NOMO-1 treated with dmso at 0.1 percent for 144 hours (cell line): ENCODE results near the gene CCSER1.
"Not testable (repeated sequence)": the region's sequence is repeated elsewhere in the genome, so short reads cannot be mapped to it uniquely, and the experiment has no call there.

Experiments used
- DNase-seq: peaks from one replicate; lab custom pipeline; 2025; ENCODE audit not compliant: unreplicated experiment; lab: John Stamatoyannopoulos, UW

CCSER1 gene

DNA sequence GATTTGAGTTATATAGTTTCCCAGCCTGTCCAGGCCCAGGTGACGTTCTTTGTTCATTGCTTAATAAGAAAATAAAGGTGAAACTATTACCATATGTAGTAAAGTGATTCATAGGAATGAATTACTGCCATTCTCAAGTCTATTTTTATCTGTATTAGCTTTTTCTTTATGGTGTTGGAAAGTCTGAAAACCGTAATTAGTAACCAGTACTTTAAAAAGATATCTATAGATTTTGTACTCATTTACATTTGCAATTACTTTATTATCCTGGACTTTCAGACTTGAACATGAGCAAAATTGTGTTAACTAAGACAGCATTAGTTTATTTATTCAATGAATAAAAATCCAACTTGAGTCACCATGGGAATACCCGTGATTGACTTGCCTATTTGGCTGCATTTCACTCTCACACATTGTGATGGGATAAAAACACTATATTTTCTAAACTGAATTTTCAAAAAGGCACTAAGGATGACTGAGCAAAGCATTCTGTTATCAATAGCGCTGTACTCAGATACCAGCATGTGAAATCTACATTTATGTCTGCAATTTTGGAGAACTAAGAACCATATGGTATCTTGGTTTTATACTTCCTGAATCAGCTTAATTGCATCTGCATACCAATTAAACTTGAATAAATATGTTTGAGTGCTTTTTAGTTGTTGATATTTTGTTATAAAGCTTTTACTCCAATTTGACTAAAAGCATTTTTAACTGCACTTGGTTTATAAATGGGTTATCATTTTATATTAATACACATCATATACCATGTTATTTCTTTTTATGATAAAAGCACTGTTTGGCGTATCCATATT lies 154.6 kb downstream of the CCSER1 start:
- DNase-seq, result no peak

DNA sequence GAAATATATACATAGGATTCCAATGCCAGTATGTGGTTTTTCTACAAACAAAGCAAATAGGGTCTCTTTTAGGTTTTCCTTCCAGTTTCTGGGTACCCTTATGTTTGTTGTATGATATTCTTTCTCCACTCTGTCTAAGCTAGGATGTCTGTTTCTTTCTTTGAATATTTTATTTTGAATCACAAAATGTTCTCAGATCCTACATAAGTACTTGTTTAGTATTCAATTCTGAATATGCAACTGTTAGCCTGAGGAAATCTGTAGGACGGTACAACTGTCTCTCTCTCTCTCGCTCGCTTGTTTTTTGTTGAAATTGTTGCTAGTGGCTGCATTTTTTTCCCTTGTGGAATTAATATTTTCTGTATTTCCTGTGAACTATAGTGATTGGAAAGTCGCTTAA lies 163.2 kb downstream of the CCSER1 start:
- DNase-seq, result no peak

DNA sequence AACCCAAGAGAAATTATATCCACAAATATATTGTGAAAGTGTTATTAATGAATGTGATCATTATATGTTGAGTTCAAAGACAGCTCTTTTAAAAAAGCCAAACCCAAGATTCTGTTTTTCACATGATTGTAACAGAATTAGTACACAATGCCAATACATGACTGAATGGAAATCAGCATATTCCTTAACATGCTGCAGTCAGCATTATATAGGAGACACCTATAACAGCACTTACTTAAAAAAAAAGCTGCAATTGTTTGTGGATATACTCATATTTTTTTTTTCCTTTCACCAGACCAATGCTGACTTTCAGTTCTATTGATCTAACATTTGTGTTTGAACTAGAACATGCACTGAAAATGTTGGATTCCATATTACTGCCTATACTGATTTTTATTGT lies 165.2 kb downstream of the CCSER1 start:
- no peak for DNase-seq

DNA sequence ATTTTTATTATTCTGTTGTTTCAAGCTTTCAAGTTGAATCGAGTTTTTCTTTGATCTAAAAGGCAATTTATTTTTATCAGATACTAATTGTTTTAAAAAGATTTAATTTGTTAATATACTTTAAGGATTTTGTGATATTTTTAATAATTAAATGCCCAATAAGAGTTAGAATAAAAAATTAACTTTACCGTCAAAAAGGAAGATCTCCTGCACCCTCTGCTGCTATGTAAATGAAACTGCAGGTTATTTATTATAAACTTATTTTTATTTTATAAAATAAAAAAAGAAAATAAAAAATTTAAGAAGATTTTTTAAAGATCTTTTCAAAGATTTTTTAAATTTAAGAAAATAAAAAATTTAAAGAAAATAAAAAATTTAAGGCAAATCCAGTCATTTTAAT lies 166.1 kb downstream of the CCSER1 start:
- DNase-seq, result no peak

DNA sequence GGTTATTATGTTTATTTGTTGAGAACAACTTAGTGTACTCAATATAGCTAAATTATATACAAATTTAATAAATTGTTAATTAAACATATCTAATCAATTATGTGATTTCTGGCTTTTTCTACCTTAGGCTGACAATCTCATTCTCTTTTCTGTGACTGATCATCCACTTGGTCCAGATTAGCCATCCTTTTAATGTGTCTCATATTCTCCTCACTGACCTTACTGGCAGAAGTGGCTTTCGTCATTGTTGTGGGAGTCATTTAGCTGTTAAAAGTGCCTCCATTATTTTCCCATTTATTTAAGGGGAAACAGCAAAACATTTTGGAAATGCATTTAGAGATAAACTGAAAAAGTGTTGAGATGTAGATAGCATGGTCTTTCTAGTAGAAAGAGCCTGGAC lies 172.2 kb downstream of the CCSER1 start:
- no peak for DNase-seq

DNA sequence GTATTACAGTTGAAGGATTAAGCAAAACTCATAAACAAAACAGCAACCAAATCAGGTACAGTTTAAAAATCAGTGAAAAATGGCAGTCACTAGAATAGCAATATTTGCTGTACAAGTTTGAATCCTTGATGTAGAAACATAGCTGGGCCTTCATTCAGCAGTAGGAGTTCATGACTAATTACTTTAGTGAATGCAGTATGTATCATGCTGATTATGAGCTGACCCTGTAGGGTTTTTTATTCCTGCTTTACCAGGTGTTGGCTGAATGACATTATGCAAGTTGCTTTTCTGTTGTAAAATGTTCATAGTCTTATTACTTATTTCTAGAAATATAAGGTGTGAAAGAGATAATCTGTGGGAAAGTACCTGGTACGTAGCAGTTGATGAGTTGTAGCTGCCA lies 179.6 kb downstream of the CCSER1 start:
- no peak for DNase-seq

DNA sequence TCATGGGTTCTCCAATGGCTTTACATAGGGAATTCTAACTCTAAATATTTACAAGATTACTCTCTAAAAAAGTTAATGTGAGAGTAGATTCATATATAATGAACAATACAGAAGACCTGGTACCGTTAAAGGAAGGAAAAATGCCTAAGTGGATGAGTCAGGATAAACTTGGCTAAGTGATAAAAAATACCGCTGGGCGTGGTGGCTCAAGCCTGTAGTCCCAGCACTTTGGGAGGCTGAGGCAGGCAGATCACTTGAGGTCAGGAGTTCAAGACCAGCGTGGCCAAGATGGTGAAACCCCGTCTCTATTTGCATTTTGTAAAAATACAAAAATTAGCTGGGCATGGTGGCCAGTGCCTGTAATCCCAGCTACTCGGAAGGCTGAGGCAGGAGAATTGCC lies 189.9 kb downstream of the CCSER1 start:
- DNase-seq, result not testable (repeated sequence)

DNA sequence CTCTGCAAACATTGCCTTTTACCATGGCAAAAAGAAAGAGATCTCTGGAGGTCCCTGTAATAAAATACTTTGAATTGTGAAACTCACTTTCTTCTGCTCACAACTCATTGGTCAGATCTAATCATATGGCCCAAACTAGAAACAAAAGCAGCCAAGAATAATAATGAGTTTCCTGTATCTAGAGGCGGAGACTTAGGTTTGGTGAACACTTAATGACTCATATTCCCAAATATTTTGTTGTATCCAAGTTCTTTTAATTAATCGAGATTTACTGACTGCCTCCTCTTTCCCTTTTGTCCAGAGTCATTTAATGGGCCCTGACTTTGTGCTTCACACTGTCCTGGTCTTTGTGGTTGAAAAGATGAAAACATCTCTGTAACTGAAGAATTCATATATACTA lies 190.6 kb downstream of the CCSER1 start:
- DNase-seq, result no peak

DNA sequence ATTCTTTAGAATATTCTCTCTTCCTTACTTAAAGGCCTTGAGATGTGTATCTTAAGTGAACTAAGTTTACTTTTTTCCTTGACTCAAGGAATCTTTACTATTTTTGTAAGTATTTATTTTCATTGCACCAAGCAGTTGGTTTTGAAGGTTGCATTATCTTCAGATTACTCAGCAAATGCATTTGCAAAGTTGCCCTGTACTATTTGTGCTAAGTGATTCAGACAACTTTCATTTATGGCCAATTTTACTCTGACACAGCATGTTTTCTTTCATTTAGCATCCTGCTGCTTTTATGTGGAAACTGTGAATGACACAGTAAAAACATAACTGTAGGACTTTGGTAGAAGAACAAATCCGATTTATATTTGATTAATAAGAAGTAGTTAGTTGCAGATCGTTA lies 191.0 kb downstream of the CCSER1 start:
- DNase-seq, result no peak

DNA sequence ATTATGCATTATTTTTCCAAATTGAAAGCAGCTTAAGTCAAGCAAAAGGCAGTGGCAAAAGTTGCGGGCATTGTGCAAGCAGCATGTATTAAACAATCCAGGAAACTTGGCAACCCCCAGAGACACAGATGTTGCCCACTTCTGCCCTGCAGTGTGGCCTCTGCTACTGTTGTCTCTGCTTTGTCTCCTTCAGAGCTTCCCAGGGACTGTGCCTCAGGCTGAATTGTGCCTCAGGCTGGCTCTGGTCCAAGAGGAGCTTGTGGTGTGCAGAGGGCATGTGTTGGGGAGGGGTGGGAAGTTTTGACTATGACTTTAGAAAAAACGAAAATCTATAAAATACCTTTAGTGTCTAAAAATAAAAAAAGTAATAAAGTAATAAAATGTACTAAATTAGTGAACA lies 201.4 kb downstream of the CCSER1 start:
- DNase-seq, result no peak

DNA sequence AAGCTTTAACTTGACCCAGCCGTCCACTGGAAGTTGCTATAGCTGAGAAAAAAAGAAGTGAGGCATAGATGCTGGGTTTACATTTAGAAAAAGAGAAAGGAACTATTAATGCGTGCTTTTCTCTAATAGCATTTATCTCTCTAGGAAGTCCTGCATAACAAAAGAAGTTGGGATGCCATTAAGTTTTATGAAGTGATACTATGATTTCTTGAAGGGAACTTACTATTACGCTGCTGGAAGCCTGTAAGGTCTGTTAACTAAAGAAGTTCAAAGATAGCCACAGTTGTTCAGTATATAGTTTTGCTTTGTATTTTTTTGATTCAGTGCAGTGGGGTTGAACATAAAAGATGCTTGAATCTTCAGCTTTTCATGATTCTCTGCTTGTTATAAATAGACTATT lies 203.4 kb downstream of the CCSER1 start:
- DNase-seq, result no peak

DNA sequence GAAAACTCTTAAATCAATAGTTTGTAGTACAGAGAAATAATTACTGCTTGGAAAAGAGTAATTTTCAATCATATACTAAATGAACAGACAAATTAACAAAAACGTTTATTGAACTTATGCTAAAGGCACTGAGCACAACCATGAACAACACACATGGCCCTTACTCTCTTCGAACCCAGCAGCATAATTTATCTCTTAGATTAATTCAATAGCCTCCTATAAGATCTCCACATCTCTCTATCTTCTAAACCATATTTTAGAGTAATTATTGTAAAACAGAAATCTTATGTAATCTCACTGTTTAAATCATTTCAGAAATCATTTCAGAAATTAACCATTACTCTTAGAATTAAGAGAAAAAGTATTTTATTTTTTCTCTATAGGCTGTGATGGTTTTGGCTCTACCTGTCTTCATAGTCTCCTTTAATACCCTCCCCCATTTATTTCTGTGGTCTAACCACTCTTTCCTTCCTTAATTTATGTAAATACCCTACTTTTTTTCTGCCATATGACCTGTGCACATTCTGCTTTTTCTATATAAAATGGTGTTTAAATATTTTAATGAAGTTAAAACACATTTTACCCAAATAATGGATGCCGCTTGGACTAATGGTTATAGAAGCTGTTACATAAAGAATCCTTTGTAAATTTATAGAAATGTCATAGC lies 218.5 kb downstream of the CCSER1 start:
- no peak for DNase-seq

DNA sequence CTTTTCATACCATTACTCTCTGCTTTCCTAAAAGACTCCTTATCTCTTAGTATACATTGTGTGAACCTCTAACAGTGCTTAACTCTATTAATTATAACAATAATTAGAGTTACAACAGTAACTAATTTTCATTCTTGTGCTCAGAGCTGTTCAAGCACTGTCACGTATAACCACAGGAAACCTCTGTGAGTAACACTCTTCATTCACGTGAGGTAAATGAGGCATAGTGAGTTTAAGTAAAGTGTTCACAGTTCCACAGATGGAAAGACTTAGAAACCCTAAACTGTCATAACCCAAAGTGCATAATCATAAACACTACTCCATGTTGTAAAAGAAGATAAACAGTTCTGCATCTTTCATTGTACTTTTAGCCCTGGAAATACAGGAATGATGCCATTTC lies 222.4 kb downstream of the CCSER1 start:
- no peak for DNase-seq

DNA sequence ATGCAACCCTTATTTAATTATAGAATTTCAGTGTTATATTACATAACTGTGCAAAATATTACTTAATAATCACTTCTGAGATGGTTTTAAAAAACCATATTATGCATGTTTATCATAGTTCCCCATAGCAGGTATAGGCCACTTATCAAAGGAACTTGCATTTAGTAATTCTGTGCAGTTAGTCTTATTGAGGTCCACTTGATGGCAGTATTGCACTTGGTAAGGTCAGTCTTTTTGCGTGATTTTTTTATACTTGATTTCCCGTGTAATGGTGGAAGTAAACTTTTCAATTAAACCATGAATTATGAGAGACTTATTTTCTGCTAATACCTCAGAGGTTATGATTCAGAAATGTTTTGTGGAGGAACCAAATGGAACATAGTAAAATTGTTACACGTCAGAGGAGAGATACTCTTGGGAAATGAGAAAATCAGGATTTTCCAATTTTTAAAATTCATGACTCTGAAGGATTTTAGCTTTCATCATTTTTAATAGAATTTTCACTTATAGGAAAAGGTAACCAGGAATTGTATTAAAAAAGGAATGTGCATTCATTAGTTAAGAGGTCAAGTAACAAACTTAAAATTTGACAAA lies 230.0 kb downstream of the CCSER1 start:
- peak; percentile 0 for DNase-seq

DNA sequence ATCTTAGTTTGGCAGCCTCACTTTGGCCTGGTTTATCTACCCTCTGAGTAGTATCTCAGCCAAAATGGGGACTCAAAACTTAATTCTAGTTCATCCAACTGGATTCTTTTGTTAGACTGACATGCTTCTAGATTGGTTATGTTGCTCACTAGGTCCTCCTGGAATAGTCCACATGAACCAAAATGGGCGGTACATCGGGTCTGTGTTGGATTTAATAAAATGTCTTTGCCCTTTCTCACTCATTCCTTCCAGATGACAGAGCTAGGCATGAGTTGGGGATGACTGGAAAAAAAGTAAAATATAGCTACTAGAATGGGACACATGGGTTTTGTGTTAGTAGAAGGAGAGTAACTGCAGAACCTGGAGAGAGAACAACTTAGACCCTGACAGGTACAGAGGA lies 247.9 kb downstream of the CCSER1 start:
- no peak for DNase-seq

DNA sequence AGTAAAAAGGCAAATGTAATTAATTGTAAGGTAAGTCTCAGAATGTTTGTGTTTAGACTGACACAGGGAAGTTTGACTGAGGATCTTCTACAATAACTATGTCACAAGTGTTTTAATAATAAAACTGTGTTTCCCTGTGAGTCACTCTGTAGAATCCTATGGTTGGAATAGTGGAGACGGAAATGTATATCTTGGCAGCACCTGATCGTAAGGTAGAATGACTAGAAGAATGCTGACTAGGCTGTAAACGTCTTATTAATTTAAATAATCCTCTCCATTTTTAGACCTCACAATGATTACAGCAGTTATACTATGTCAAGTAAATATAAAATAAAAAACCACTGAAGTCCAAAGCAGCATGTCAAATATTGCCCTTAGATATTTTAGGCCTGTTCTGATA lies 266.0 kb downstream of the CCSER1 start:
- no peak for DNase-seq

DNA sequence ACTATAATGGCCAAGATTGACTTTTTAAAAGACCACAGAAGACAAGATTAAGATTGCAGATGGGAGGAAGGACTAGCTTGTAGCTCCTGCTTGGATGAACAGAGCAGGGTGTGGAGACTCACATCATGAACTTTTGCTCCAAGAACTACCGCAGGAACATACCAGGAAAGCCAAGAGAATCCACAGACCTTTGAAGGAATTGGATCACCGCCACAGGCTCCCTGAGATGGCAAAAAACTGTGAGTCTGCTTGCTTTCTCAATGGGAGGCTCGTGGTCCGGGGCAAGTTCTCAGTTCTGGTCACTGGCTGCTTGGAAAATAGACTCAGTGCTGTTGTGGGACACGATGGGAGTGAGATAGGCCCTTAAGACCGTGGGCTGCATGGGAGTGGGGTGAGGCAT lies 276.6 kb downstream of the CCSER1 start:
- no peak for DNase-seq

DNA sequence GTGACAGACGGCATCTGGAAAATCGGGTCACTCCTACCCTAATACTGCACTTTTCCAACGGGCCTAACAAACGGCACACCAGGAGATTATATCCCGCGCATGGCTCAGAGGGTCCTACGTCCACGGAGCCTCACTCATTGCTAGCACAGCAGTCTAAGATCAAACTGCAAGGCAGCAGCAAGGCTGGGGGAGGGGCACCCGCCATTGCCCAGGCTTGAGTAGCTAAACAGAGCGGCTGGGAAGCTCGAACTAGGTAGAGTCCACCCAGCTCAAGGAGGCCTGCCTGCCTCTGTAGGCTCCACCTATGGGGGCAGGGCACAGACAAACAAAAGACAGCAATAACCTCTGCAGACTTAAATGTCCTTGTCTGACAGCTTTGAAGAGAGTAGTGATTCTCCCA lies 280.7 kb downstream of the CCSER1 start:
- DNase-seq, result not testable (repeated sequence)

DNA sequence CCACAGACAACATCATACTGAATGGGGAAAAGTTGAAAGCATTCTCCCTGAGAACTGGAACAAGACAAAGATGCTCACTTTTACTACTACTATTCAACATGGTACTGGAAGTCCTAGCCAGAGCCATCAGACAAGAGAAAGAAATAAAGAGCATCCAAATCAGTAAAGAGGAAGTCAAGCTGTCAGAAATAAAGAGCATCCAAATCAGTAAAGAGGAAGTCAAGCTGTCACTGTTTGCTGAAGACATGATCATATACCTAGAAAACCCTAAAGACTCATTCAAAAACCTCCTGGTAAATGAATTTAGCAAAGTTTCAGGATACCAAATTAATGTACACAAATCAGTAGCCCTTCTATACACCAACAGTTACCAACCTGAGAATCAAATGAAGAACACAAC lies 285.6 kb downstream of the CCSER1 start:
- DNase-seq, result not testable (repeated sequence)

DNA sequence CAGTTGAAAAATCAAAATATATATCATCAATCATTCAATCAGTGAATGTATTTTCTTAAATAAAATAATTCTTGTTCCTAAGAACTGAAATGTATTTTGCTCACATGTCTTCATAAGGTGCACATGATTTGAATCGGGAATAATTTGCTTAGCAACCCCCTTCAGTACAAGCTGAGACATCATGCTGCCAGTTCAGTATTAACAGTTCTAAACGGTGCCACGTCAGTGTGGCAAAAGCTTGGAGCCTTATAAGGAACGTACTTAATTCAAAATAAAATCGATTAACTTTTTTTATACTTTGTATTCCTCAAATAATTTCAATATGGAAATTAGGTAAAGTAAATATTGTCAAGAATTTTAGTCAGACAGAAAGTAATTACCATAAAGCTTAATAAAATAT lies 287.9 kb downstream of the CCSER1 start:
- DNase-seq, result no peak

DNA sequence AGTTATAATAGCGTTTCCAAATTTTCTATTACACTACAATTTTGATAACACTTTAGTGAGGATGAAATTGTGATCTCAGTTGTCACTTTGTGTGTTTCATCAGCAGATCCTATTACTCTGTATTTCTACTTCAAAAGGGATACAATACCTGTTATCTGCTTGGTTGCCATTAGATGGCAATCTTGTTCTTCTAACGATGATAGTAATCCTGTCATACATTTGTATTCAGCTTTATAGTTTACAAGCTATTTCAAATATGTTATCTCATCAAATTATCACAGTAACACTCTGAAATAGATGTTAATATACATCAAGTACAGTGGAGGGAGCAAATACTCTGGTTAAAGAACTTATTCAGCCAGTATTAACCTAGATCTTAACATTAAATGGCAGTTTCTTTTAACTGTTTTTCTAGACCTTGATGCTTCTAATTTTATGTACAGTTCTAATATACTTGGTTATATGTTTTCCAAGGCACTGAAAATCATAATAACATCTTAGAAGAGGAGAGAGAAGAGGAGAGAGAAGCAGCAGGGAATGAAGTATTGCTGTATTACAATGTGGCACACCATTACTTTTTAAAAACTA lies 292.0 kb downstream of the CCSER1 start:
- DNase-seq, result no peak

DNA sequence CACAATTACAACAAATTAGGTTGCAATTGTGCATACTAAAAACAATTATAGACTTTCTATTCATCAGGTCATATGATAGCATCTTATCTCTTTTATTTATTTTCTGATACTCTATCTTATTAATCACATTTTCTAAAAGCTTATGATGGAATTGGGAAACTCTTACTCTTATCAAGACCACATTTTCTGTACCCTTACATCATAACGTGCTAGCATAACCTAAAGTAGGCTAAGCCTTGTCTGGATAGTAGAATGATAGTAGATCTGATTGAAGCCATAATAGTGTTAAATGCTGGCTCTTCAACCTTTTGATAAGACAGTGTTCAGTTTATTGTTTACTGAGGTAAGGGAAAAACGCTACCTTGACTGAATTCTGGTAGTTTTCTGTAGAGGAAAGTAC lies 294.0 kb downstream of the CCSER1 start:
- DNase-seq, result no peak
